ENCODE results near the gene SMOC2. TPM values are rescaled to one million over a fixed set of nuclear protein-coding genes. Genes with fewer than 3 reads are reported as not detected.

Gene SMOC2
- polyA plus RNA-seq, 1 donor from 2014 or later, result 0.50 TPM

GRCh38 chr6:168495133-168495532, 54.1 kb downstream of the SMOC2 start:
- no peaks in the 10 kb centered on the region for H3K79me2 ChIP-seq (replicated peaks; ENCODE audit: insufficient read depth, low read length)
- H4K20me1 ChIP-seq (ENCODE audit: insufficient read depth), result no peaks in the 10 kb centered on the region
- no peak overlapping the region for H3K4me2 ChIP-seq (ENCODE audit: low read length)
- no peaks in the 10 kb centered on the region for H3F3A ChIP-seq (ENCODE audit: insufficient read depth, low read length, poor library complexity, severe bottlenecking)
- H2AFZ ChIP-seq (ENCODE audit: low read depth, low read length), result no peak overlapping the region
- H3K9me3 ChIP-seq (ENCODE audit: low read length), result no peaks in the 10 kb centered on the region
- no peaks in the 10 kb centered on the region for H3K9me2 ChIP-seq (ENCODE audit: insufficient read depth, low read length)
- no peak overlapping the region for H3K9ac ChIP-seq (ENCODE audit: low read length)
- no peak for TF ChIP-seq TAF1 (IDR thresholded peaks at IDR 0.05; ENCODE audit: low read depth)
- no peak for TF ChIP-seq RAD21 (conservative IDR thresholded peaks at IDR 0.05)
- TF ChIP-seq CTCF (IDR thresholded peaks at IDR 0.05; ENCODE audit: poor library complexity, severe bottlenecking), result no peak
- no peak for TF ChIP-seq REST (IDR thresholded peaks at IDR 0.05; ENCODE audit: borderline replicate concordance)
- TF ChIP-seq SMC3 (conservative IDR thresholded peaks at IDR 0.05; ENCODE audit: poor library complexity), result no peak
- TF ChIP-seq EP300 (conservative IDR thresholded peaks at IDR 0.05; ENCODE audit: poor library complexity, severe bottlenecking), result no peak
- TF ChIP-seq EZH2 (IDR thresholded peaks at IDR 0.05; ENCODE audit: borderline replicate concordance, insufficient read depth, low read length, poor library complexity, severe bottlenecking), result no peak
- TF ChIP-seq POLR2AphosphoS5 (IDR thresholded peaks at IDR 0.05), result no peak
- TF ChIP-seq MXI1 (conservative IDR thresholded peaks at IDR 0.05; ENCODE audit: poor library complexity, severe bottlenecking), result no peak
- no peak overlapping the region for H3K27ac ChIP-seq (ENCODE audit: low read length)
- H3K36me3 ChIP-seq (ENCODE audit: insufficient read depth, low read length), result no peaks in the 10 kb centered on the region
- H3K4me3 ChIP-seq (ENCODE audit: low read length), result no peak overlapping the region
- H3K27me3 ChIP-seq (ENCODE audit: insufficient read depth, low read depth, low read length), result no peaks in the 10 kb centered on the region

GRCh38 chr6:168495636-168496035, 54.7 kb downstream of the SMOC2 start:
- no peak overlapping the region for H3K4me2 ChIP-seq (ENCODE audit: low read length)
- H4K20me1 ChIP-seq (ENCODE audit: insufficient read depth), result no peaks in the 10 kb centered on the region
- no peaks in the 10 kb centered on the region for H3K27me3 ChIP-seq (ENCODE audit: insufficient read depth, low read depth, low read length)
- TF ChIP-seq MXI1 (conservative IDR thresholded peaks at IDR 0.05; ENCODE audit: poor library complexity, severe bottlenecking) (no peak), EZH2 (IDR thresholded peaks at IDR 0.05; ENCODE audit: borderline replicate concordance, insufficient read depth, low read length, poor library complexity, severe bottlenecking) (no peak), RAD21 (conservative IDR thresholded peaks at IDR 0.05) (no peak), CTCF (IDR thresholded peaks at IDR 0.05; ENCODE audit: poor library complexity, severe bottlenecking) (no peak), TAF1 (IDR thresholded peaks at IDR 0.05; ENCODE audit: low read depth) (no peak), EP300 (conservative IDR thresholded peaks at IDR 0.05; ENCODE audit: poor library complexity, severe bottlenecking) (no peak), SMC3 (conservative IDR thresholded peaks at IDR 0.05; ENCODE audit: poor library complexity) (no peak), REST (IDR thresholded peaks at IDR 0.05; ENCODE audit: borderline replicate concordance) (no peak)
- H3K27ac ChIP-seq (ENCODE audit: low read length), result no peak overlapping the region
- H3K4me3 ChIP-seq (ENCODE audit: low read length), result no peak overlapping the region
- H3K9me2 ChIP-seq (ENCODE audit: insufficient read depth, low read length), result no peaks in the 10 kb centered on the region
- no peaks in the 10 kb centered on the region for H3K79me2 ChIP-seq (replicated peaks; ENCODE audit: insufficient read depth, low read length)
- H3F3A ChIP-seq (ENCODE audit: insufficient read depth, low read length, poor library complexity, severe bottlenecking), result no peaks in the 10 kb centered on the region
- no peak overlapping the region for H2AFZ ChIP-seq (ENCODE audit: low read depth, low read length)
- no peak overlapping the region for H3K9ac ChIP-seq (ENCODE audit: low read length)
- no peaks in the 10 kb centered on the region for H3K9me3 ChIP-seq (ENCODE audit: low read length)
- no peaks in the 10 kb centered on the region for H3K36me3 ChIP-seq (ENCODE audit: insufficient read depth, low read length)
